Activated CD4-positive, alpha-beta T cell treated with anti-CD3 and anti-CD28 coated beads, Interleukin-2, Interleukin-4, amounts not matched to agents 100 ng/mL and 50 ng/mL, durations not matched to agents 16 hours and 8 hours (primary cell): ENCODE data around the gene SLC4A1AP.
A peak's percentile ranks its signal among the peaks of the same experiment; 100 is the strongest.

Experiments
- DNase-seq: peaks from one replicate; pipeline ENCODE4 v3.0.0-alpha.2; 2020; ENCODE audit warnings: low spot score

SLC4A1AP gene

DNA sequence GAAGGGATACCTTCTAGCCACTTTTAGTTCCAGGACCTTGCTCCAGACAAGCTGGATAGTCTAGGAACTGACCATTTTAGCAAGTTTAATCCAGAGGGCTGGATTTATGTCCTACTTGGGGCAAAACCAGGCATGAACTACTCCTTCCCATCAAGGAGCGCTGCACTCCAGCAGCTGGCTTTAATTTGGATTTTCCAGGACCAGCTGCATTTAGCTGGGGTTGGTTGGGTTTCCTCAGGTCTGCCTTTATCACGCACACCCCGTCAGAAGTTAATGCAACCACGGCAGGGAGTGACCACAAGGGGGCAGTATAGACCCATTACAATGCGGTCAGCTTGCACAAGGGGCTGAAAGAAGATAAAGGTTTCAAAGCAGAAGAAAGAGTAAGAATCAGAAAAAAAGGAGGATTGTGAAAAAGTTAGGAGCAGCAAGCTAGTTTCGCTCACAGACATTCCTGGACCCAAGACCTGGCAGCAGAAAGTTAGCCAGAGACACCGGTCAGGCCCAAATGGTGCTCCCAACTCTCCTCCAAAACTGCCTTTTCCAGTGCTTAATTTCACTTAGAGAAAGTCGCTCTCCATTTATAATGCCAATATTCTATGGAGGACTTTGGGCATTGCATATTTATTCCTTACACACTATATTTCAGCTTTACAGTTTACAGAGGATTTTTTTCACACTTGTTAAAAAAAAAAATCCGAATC, 40.1 kb downstream of the SLC4A1AP start:
- DNase-seq: peak; percentile 90

DNA sequence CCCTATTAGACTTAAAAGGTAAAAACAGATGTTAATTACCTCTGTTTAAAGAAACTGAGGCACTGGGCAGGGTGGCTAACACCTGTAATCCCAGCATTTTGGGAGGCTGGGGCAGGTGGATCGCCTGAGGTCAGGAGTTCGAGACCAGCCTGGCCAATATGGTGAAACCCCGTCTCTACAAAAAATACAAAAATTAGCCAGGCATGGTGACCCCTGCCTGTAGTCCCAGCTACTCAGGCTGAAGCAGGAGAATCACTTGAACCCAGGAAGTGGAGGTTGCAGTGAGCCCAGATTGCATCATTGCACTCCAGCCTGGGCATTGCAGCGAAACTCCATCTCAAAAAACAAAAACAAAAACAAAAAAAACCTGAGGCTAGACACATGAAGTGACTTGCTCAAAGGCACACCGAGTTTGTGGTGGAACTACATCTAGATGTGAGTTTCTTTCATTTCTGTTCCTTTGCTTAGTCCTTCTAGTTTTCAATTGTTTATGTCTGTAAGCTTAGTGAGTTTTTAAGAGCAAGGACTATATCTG, 40.7 kb downstream of the SLC4A1AP start:
- DNase-seq: no peak

DNA sequence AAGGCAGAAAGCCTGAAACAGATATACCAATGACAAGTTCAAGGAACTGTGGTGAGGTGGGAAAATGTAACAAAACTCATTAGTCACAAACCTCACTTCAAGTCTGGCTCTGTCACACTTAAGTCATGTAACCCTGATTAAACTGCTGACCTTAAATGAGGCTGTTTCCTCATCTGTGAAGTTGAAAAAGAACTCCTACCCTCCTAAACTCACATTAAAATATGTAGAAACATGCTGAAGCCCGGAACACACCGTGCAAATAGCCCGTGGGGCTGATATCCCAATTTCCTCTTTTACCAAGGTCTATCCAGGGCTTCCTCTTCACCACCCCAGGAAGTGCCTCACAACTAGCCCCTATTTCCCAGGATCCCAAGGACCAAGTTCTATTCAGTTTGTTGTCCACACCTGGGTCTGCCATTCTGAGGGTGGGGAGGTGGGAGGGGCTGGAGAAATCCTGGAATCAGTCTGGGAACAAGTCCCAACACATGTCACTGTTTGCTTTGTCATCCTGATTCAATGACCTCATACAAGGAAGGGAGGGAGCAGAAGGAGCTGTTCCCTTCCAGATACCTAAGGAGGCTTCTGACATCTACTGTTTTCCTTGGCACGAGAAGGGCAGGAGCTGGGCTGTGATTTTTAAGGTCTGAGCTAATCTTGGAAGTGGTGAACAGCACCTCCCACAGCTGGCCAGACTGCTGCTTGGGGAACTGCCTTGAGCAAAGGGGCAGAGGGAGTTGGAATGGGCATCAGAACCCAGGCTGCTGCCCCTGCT, 42.3 kb downstream of the SLC4A1AP start:
- DNase-seq: no peak

DNA sequence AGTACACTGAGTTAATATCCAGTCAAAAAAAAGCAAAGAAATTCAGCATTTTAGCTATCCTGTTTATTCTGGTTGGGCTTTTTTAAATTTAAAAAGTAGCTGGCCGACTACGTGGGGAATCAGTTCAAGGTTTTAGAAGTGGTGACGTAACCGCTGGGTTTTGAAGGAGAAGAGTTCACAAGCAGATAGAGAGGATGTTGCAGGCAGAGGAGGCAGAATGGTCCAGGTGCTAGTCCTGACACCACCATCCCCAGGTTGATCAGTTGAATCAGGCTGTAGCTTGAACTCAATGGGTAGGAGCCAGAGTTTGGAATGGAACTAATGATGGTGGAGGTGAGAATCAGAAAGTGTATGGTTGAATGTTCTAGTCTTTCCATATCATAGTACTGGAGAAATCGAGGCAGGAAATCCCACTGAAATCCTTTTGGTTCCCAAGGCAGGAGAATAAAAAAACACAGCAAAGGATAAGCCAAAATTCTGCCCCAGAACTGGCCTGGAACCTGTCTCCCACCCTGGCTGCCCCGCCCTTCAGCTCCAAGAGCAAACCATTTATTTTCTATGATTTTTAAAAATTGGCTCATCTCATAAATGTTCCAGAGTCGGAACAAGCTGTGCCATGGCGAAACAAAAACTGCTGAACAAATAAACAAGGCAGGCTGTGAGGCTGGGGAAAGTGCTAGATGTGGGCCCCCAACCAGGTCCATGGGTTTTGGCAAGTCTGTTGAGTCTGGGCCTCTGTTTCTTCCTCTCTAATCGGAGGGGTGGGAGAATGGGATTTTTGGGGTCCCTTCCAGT, 44.0 kb downstream of the SLC4A1AP start:
- no peak for DNase-seq

DNA sequence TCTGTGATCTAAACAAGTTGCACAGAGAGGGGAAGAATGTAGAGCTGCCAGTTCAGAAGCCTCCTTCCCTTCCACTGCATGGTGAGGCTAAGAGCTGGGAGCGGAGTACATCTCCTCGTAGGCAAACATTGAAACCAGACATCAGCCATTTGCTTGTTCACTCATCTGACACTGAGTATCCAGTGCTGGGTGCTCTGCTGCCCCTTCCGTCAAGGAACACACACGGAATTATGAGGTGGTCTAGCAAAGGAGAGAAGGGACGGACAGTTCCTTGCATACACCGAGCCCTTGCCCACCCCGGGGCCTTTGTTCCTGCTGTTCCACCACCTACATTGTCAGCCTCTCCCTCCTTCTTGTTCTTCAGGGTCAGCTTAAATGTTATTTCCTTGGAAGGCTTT, 44.6 kb downstream of the SLC4A1AP start:
- no peak for DNase-seq

DNA sequence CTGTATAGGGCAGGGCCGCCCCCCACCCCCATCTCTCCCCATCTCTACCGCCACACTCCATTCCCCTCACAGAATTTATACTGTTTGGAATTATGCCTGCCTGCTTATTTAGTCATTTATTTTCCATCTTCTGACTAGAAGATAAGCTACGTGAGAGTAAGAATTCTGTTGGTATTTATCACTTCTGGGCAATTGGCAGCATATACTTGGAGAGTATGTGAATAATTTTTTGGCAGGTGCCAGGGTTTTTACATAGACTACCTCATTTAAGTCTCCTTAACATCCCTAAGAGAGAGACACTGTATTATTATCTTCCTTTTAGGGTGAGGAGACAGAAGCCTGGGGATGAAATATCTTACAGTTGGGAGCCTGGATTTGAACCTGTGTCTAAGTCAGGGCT, 45.0 kb downstream of the SLC4A1AP start:
- DNase-seq: no peak

DNA sequence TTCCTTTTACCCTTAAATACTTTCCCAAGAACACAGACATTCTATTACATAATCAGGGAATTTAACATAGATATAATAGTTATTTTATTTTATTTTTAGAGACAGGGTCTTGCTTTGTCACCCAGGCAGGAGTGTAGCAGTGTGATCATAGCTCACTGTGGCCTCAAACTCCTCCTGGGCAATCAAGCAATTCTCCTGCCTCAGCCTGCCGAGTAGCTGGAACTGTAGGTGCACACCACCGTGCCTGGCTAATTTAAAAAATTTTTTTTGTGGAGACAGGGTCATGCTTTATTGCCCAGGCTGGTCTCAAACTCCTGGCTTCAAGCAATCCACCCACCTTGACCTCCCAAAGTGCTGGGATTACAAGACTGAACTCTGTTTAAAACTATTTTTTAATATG, 45.6 kb downstream of the SLC4A1AP start:
- DNase-seq: no peak

DNA sequence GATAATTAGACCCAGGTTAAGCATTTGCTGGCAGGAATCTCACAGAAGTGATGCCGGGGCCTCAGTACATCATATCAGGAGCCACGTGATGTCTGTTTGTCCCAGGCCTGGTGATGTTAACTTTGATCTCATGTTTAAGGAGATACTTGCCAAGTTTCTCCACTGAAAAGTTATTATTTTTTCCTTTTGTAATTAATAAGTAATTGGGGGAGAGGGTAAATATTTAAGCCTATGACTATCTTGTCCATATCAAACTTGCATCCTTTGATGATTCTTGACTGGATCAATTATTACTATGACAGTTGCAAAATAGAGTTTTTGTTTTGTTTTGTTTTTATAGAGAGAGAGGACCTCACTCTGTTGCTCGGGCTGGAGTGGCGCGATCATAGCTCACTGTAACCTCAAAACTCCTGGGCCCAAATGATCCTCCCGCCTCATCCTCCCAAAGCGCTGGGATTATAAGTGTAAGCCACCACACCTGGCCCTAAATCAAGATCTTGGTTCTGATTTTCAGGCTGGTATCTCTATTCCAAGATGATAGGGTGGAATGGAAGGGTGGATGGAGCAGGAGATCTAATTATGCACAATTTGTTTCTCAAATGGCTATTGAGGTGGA, 46.4 kb downstream of the SLC4A1AP start:
- DNase-seq: no peak

DNA sequence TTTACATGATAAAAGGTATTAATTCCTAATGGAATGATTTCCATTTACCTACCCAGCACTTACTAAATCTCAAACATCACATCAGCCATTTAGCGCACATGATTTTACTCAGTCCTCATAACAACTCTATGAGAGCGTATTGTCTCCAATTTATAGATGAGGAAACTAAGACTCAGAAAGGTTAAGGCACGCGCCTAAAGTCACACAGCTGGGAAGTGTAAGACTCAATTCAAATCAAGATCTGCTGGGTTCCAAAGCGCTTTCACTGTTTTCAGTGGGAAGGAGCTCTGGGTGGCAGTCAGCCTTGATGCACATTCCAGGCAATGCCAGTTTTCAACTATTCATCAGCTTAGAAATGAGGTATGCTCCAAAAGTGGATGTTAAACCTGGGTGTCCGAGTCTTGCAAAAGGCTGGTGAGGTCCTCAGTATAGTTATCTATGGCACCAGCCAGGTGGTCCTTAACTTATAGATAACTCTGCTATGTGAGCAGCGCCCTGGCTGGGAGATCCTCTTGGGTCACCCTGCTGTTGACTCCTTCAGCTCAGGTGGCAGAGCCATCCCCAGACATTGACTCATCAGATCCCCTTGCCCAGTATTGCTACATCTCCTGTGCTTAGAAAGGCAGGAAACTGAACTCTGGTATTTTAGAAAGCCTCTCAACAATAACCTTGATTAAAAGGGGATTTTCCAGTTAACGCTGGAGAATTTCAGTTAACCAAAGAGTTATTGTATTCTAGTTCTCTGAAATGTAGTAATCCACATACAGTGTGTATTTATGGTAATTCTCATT, 47.1 kb downstream of the SLC4A1AP start:
- DNase-seq: no peak

DNA sequence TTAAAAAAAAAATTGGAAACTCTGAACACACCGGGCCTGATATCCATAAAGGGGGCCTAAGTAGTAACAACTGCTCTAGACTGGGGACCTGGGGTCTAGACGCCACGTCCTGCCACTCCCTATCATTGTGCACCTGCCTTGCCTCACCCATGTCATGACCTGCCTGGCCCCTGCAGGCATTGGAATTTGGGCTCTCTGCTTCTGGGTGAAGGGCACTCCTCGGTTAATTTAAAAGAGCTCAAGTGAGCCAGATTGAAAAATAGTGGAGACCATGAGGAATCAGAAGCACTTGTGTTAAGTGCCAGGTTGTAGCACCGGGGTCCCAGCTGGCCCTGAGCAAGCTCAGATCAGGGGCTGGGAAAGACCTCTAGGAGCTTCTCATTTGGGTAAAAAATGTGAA, 48.1 kb downstream of the SLC4A1AP start:
- DNase-seq: no peak

DNA sequence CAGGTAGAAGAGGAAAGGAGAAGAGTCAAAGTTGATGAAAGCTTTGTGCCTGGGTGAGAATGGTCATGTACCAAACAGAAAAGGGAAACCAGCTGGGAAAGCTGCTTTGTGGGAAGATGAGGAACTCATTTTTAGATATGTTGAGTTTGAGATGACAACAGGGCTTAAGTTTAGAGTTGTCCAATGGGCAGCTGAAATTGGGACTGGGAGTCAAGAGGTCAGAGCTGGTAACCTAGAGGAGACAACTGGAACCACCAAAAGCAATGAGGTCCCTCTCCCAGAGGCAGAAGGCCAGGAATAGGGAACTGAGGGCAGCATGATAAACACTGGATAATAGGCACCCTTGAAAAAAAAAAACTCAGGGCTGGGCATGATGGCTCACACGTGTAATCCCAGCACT, 48.8 kb downstream of the SLC4A1AP start:
- DNase-seq: no peak

DNA sequence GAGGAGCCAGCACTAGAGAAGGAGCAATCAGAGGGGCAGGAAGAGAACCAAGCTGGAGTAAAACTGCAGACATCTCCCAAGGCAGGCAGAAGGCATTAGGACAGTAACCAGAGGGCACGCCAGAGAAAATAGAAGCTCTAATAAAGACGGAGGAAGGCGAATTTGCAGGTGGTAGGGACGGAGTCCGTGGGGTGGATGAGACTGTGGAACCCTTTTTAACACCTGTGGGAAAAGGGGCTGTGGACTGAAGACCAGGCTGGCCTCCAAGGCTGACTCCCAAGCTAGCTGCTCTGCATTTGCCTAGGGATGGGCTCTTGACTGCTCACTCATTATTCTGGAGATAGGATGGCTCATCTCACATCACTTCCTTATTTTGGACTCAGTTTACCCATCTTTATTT, 49.5 kb downstream of the SLC4A1AP start:
- DNase-seq: no peak

DNA sequence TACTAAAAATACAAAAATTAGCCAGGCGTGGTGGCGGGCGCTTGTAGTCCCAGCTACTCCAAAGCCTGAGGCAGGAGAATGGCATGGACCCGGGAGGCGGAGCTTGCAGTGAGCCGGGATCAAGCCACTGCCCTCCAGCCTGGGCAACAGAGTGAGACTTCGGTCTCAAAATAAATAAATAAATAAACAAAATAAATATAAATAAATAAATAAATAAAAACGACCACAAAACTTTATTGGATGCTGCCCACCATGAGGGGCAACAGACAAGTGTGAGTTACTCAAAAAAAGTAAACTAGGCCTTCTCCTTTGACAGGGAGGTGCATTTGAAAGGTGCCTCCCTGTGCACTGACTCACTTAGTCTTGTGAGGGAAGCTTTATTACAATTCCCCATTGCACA, 50.4 kb downstream of the SLC4A1AP start:
- no peak for DNase-seq

DNA sequence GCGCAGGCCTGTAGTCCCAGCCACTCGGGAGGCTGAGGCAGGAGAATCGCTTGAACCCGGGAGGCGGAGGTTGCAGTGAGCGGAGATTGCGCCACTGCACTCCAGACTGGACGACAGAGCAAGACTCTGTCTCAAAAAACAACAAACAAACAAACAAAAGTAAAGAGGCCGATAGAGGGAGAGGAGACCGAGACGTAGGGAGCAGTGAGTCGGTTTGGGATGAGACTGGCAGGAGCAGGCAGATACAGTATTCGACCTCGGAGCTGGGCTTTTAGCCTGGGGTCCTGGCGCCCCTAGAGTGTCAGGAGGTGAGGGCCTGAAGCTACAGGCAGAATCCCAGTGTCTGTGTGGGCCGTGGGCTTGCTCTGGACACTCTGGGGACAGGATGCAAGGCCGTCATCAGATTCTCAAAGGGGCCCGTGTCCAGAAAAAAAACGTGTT, 51.2 kb downstream of the SLC4A1AP start:
- DNase-seq: no peak

DNA sequence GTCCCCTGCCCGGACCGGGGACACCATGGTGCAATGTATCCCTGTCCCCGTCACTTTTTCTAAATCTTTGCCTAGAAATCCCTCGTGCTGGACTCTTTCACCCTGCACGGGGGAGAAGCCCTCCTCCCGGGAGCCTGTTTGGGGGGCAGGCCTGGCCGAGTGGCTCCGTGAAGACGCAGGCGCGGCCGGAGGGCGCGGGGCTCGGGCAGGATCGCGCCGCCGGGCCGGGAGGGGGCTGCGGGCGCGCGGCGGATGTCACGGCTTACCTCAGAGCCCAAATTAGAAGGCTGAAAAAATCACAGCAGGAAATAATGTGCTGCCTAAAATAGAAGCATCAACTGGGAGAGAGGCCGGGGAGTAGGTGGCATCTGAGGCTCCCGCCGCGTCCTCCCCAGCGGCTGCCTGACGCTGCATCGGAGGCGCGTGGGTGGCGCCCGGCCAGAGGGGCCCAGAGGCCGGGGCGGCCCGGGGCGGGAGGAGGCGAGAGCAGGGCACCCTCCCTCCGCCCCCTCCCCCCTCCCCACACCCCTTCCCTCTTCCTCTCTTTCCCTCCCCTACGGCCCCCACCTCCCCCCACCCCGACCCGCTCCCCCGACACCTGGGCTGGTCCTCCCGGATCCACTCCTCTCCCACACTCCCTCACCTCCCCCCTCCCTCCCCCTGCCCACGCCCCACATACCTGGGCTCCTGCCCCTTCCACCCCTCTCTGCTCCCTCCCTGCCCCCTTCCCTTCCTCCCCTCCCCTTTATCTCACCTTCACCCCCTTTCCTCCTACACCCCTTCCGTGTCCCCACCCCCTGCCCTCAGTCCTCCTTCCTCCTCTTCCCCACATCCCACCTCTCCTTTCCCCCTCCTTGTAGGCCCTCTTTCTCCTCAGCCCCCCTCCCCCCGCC, 51.9 kb downstream of the SLC4A1AP start:
- DNase-seq: peak; percentile 47

DNA sequence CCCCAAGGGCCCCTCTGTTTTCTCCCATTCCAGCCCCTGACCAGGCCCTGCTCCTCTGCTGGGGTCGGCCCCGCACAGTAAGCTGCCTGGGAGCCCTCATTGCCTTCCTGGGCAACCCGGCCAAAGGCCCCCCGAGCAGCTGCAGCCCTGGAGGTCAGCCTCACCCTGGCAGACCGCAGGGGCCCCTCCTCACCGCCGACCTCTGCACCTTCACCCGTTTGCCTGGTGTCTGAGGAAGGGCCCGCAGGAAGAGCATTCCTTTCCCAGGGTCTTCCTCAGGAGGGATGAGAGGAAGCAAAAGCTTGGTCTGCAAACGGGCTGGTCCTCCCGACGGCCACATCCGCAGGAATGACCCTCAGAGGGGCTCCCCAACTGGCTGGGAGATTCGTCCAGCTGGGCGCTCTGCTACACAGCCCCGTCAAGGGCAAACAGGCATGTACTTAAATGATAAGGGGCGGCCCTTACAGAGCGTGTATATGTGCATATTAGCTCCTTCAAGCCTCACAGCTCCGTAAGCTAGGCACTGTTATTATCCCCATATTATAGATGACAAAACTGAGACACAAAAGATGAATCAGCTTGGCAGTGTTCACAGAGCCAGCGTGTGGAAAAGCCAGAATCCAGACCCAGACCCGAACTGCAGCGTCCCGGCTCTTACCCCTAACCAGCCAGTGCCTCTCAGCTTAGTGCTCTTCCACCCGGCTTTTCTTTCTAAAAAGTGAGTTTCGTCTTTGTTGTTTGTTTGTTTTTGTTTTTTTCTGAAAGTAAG, 52.8 kb downstream of the SLC4A1AP start:
- no peak for DNase-seq

DNA sequence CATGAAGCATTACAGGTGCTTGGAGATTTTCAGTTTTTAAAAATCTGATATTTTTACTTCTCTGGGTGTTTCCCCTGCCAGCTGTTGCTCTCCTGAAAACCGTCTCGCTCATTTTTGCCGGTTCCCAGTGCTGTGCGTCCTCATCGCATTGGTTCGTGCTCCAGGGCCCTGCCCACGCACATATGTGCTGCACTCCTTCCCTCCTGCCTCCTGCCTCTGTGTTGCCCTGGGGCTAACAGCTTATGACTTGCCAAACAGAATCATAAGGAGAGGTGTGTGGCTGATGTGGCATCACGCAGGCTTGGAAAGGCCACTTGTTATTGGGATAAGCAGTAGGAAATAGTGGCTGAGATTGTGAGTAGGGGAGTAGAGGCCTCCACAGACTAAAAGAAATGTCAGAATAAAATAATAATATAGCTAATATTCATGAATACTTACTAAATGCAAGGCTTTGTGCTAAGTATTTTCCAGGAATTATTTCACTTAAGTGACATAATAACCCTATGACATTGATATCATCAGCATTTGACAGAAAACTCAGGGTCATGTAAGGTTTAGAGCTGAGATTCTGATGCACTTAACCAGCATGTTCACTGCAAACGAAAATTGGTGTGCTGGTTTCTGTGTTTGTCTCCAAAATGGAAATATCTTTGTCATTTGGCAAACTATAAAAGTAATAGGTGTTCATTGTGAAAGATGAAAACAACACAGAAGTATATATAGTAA, 53.5 kb downstream of the SLC4A1AP start:
- DNase-seq: no peak

DNA sequence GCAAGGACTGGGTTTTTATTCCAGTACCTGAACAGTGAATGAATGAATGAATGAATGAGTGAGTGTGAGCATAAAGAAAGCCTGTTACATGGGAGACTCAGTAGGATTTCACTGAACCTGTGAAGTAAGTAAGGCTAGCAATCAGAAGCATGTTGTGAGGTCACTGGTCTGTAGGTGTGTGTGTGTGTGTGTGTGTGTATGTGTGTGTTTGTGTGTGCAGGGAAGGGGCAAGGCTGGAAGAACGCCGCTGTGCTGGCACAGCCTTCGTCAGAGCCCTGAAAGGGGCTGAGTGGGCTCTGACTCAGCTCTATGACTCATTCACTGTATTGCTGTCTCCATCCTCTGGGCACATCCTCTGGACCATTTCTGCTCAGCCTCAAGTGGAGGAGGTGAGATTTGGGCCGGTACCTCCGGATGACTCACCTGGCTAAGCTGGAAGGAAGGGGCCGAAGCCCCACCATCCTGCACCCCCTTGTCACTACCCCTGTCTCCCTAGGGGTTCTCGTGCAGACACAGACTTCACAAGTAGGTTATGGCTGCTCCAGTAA, 56.4 kb downstream of the SLC4A1AP start:
- peak; percentile 80 for DNase-seq

DNA sequence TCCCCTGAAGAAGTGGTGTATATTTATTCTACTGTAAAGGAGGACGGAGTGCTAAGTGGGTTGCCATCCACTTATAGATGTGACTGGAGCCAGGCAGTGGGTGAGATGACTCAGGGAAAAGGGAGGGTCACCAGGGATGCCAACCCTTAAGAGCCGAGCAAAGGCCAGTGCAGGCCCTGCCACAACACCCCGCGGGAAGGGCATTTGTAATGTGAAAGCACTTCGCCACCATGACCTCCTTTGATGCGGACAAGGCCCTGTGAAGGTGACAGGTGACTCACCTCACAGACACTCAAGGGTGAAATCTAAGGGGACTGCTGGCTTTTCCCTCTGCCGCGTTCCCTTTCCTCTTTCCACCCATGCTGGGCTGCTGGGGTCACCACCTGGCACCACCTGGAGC, 57.6 kb downstream of the SLC4A1AP start:
- DNase-seq: no peak
